ENCODE data around the gene IGF2R. TPM values are rescaled to one million over a fixed set of nuclear protein-coding genes. Genes with fewer than 3 reads are reported as not detected.

The IGF2R gene
- total and polyA plus RNA-seq, 2 of the 13 experiments (the other 11 are each of a cell fraction or from before 2014, with no cell fraction given): 38.3 to 70.0 TPM

DNA sequence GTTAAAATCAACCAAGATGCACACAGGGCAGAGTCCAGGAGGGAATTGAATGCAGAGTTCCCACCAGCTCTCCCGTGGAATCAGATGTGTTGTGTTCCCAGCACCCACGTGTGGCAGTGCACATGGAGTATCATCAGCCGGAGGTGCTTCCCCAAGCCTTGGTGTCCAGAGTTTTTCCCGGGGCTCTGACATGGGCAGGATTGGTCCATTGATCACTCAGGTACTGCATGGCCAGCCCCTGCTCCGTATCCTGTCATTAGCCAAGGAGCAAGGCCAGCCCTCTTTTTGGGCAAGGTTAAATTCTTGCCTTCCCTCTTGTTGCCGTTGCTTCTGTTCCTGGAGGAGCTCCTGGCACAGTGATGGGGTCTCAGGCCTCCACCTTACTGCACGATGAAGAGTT, 124.2 kb downstream of the IGF2R start:
- 100% methylated on average over 6 of the region's 7 CpGs for WGBS (ENCODE audit: low lambda C conversion rate)
- no peak overlapping the region for H3K4me2 ChIP-seq (ENCODE audit: low read depth, low read length)
- intact Hi-C loops (cut with micrococcal nuclease; ENCODE audit: unreplicated experiment): no loop called here
- ATAC-seq (no peak), DNase-seq (ENCODE audit: low spot score) (no peak), FAIRE-seq (no peak)
- no peak overlapping the region for H2AFZ ChIP-seq (ENCODE audit: low read length)
- H3K79me2 ChIP-seq (ENCODE audit: insufficient read depth, low read length): no peaks in the 10 kb centered on the region
- POLR2A ChIA-PET: no interaction called here
- H3K27ac ChIP-seq (ENCODE audit: extremely low read length, insufficient read depth, low read length): no peak overlapping the region
- peaks cover 11% of the 10 kb centered on the region for H3K4me1 ChIP-seq (ENCODE audit: insufficient read depth, low read length)
- CTCF ChIA-PET (ENCODE audit: low intra/inter-chr PET ratio, low total read pairs): no interaction called here
- 0 out of 2 replicates have a peak, but pooled peaks cover 2% of the 10 kb centered on the region for H4K20me1 ChIP-seq (ENCODE audit: insufficient read depth, low read length)
- peaks cover 51 to 89% of the 10 kb centered on the region in 2 experiments for H3K36me3 ChIP-seq (replicated peaks in 1 of 2; ENCODE audit: control insufficient read depth in 1 of 2, insufficient read depth in 2 of 2, low read length in 2 of 2)
- H3K27me3 ChIP-seq (ENCODE audit: control insufficient read depth in 1 of 2, insufficient read depth in 2 of 2, low read length in 2 of 2): no peaks in the 10 kb centered on the region
- no peaks in the 10 kb centered on the region for H3K9me3 ChIP-seq (ENCODE audit: low read length)
- BruUV-seq (replicated peaks): no TSS peak
- in situ Hi-C loops (cut with HindIII; ENCODE audit: extremely low pct_ligation_motif_present, low pct_unique_long_range_greater_than_20kb): no loop called here
- TF ChIP-seq JUNB (CRISPR knock-in tag; IDR thresholded peaks at IDR 0.05; ENCODE audit: borderline replicate concordance): no peak
- no peak for TF ChIP-seq ELF1 (CRISPR knock-in tag; IDR thresholded peaks at IDR 0.05)
- no peak for TF ChIP-seq TMF1 (CRISPR knock-in tag; IDR thresholded peaks at IDR 0.05; ENCODE audit: low read depth)
- TF ChIP-seq ZNF12 (CRISPR knock-in tag; IDR thresholded peaks at IDR 0.05): no peak
- TF ChIP-seq, protein P1, sequence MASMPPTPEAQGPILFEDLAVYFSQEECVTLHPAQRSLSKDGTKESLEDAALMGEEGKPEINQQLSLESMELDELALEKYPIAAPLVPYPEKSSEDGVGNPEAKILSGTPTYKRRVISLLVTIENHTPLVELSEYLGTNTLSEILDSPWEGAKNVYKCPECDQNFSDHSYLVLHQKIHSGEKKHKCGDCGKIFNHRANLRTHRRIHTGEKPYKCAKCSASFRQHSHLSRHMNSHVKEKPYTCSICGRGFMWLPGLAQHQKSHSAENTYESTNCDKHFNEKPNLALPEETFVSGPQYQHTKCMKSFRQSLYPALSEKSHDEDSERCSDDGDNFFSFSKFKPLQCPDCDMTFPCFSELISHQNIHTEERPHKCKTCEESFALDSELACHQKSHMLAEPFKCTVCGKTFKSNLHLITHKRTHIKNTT (CRISPR knock-in tag; IDR thresholded peaks at IDR 0.05): no peak
- TF ChIP-seq CBX1 (IDR thresholded peaks at IDR 0.05; ENCODE audit: low read depth): no peak
- no peak for TF ChIP-seq CEBPB (IDR thresholded peaks at IDR 0.05; ENCODE audit: borderline replicate concordance, low read depth, low read length)
- no peak for TF ChIP-seq NCOR1 (IDR thresholded peaks at IDR 0.05; ENCODE audit: borderline replicate concordance, low read length)
- no peak for TF ChIP-seq ZNF543 (CRISPR knock-in tag; IDR thresholded peaks at IDR 0.05)
- TF ChIP-seq, protein P2, sequence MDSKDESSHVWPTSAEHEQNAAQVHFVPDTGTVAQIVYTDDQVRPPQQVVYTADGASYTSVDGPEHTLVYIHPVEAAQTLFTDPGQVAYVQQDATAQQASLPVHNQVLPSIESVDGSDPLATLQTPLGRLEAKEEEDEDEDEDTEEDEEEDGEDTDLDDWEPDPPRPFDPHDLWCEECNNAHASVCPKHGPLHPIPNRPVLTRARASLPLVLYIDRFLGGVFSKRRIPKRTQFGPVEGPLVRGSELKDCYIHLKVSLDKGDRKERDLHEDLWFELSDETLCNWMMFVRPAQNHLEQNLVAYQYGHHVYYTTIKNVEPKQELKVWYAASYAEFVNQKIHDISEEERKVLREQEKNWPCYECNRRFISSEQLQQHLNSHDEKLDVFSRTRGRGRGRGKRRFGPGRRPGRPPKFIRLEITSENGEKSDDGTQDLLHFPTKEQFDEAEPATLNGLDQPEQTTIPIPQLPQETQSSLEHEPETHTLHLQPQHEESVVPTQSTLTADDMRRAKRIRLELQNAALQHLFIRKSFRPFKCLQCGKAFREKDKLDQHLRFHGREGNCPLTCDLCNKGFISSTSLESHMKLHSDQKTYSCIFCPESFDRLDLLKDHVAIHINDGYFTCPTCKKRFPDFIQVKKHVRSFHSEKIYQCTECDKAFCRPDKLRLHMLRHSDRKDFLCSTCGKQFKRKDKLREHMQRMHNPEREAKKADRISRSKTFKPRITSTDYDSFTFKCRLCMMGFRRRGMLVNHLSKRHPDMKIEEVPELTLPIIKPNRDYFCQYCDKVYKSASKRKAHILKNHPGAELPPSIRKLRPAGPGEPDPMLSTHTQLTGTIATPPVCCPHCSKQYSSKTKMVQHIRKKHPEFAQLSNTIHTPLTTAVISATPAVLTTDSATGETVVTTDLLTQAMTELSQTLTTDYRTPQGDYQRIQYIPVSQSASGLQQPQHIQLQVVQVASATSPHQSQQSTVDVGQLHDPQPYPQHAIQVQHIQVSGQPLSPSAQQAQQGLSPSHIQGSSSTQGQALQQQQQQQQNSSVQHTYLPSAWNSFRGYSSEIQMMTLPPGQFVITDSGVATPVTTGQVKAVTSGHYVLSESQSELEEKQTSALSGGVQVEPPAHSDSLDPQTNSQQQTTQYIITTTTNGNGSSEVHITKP (CRISPR knock-in tag; IDR thresholded peaks at IDR 0.05; ENCODE audit: low read depth): no peak
- TF ChIP-seq ZFP1 (CRISPR knock-in tag; IDR thresholded peaks at IDR 0.05): no peak
- H3K4me3 ChIP-seq (replicated peaks in 1 of 3; ENCODE audit: insufficient read depth in 1 of 3, low read depth in 2 of 3, low read length in 3 of 3): no peak overlapping the region
- no peak overlapping the region for H3K9ac ChIP-seq (ENCODE audit: insufficient read depth, low read depth, low read length)

Data from HepG2 (cell line).